Ectodermal cell (in vitro differentiated cells): Measurements from ENCODE around the gene RIOX2.

Experiments
- H3K27ac ChIP-seq: 2 replicates; pipeline ENCODE4 v1.7.0; 2013; ENCODE audit warnings: mild to moderate bottlenecking, low read depth, low read length; ENCODE audit not compliant: insufficient read depth, poor library complexity, severe bottlenecking
- H3K27me3 ChIP-seq: 2 replicates; pipeline ENCODE4 v1.7.0; 2013; ENCODE audit warnings: mild to moderate bottlenecking, low read length; ENCODE audit not compliant: insufficient read depth, control insufficient read depth, poor library complexity, severe bottlenecking
- H3K36me3 ChIP-seq: one replicate; pipeline ENCODE4 v1.7.0; 2013; ENCODE audit warnings: low read length; ENCODE audit not compliant: control insufficient read depth, insufficient read depth
- H3K4me1 ChIP-seq: one replicate; pipeline ENCODE4 v1.7.0; 2013; ENCODE audit warnings: low read length; ENCODE audit not compliant: control insufficient read depth, insufficient read depth
- H3K4me3 ChIP-seq: 2 replicates; pipeline ENCODE4 v1.7.0; 2013; ENCODE audit warnings: low read depth, low read length, control low read depth; ENCODE audit not compliant: insufficient read depth
- H3K9me3 ChIP-seq: 2 replicates; pipeline ENCODE4 v1.7.0; 2013; ENCODE audit warnings: mild to moderate bottlenecking, low read length, moderate library complexity; ENCODE audit not compliant: control insufficient read depth
- WGBS, 2 experiments: methylation state at CpG; one replicate each; pipeline ENCODE4 v1.1.7; 2013; ENCODE audit warnings: missing lambda C conversion rate in 2 of 2; 5-methylcytosine and 5-hydroxymethylcytosine counted together

Gene RIOX2

DNA sequence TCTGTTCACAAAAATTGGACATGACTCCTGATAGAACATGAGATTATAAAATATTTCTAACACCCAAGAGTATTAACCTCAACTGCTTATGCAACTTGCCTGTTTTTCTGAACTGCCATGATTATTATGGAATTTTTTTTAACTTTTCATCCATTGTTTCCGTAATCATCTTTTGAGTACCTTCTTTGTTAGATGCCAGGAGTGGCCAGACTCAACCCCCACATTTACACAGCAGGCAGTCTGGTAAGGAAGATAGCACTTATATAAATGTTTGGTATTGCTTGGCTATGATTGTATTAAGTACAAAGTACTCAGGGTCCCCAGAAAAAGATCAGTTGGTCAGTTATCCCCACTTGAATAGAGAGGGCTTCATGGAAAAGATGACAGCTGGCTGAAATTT is 76.1 kb downstream of the RIOX2 start:
- H3K4me3 ChIP-seq = no peak overlapping the region
- no peaks in the 10 kb centered on the region for H3K36me3 ChIP-seq
- H3K27me3 ChIP-seq = no peaks in the 10 kb centered on the region
- no peaks in the 10 kb centered on the region for H3K9me3 ChIP-seq
- 100% methylated on average over 1 of the region's 1 CpG; no CpG with 5 or more reads in 1 of the 2 experiments for WGBS, 2 experiments
- no peak overlapping the region for H3K27ac ChIP-seq
- no peaks in the 10 kb centered on the region for H3K4me1 ChIP-seq

DNA sequence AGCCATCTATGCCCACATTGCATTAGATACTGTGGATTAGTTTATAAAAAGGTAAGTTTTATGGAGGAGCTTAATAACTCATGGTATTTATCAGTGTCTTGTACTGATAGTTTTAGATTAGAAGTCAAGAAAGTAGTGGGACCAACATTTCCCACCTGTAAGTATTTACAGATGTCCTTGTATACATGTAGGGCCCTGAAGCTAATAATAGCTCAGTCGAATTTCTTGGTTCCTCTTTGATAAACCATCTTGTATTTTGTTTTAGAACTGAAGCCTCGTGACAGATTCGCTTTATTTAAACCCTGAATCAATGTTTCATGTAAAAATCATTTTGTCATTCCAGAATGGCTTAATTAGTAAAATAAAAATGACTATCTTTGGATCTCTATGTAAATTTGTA is 77.0 kb downstream of the RIOX2 start:
- Histone ChIP-seq H3K27me3 (no peaks in the 10 kb centered on the region), H3K4me3 (no peak overlapping the region), H3K27ac (no peak overlapping the region), H3K9me3 (no peaks in the 10 kb centered on the region), H3K4me1 (no peaks in the 10 kb centered on the region), H3K36me3 (no peaks in the 10 kb centered on the region)
- 89 to 96% methylated on average over 3 of the region's 3 CpGs for WGBS, 2 experiments

DNA sequence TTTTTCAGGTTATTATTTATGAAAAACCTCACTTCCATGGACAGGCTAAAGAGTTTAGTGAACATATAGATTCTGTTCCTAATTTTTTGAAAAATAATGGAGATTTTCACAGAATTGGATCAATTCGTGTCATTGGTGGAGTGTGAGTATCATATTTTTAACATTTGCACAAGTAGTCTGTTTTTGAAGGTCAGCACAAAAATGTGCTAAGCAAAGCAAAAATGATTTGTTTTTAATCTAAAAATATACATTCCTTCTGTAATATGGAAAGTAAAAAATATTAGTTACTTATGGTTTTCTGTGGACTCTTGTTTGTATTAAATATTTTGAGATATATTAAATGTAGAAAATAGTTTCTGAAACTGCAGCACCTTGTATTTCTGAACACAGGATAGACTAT is 79.4 kb downstream of the RIOX2 start:
- 83 to 90% methylated on average over 1 of the region's 1 CpG for WGBS, 2 experiments
- Histone ChIP-seq H3K27me3 (no peaks in the 10 kb centered on the region), H3K36me3 (no peaks in the 10 kb centered on the region), H3K27ac (no peak overlapping the region), H3K4me1 (no peaks in the 10 kb centered on the region), H3K9me3 (no peaks in the 10 kb centered on the region), H3K4me3 (no peak overlapping the region)
